Endothelial cell of umbilical vein (primary cell): ENCODE measurements around the gene PPEF1. TPM values are rescaled to one million over a fixed set of nuclear protein-coding genes. Genes with fewer than 3 reads are reported as not detected.

Source experiments
- BruUV-seq: library from RNA; stranded (reverse); fragments of 400-500 nt; replicated peaks from 2 replicates; lab custom pipeline; 2021; lab: Mats Ljungman, UMichigan
- CTCF ChIA-PET: fragments of 300-600, 350-600 bp; sonication (Branson Sonifier 250); formaldehyde crosslinking; loops from one replicate; lab custom pipeline; 2021; ENCODE audit warnings: antibody characterized with exemption, inconsistent platforms; lab: Charles Lee
- POLR2A ChIA-PET: fragments of 300-600, 350-600 bp; sonication (Branson Sonifier 250); formaldehyde crosslinking; loops from one replicate; lab custom pipeline; 2021; ENCODE audit warnings: antibody characterized with exemption, inconsistent platforms; lab: Charles Lee
- DNase-seq: peaks from one replicate; pipeline ENCODE4 v3.0.0-alpha.2; 2011; ENCODE audit warnings: low read depth, low spot score
- FAIRE-seq: peaks from 2 replicates; lab custom pipeline; 2011; peaks lifted over from hg19 to GRCh38; lab: Jason Lieb, UNC
- H2AFZ ChIP-seq: 2 replicates; pipeline ENCODE4 v1.6.0; 2012; ENCODE audit warnings: low read depth, low read length, control low read depth, inconsistent platforms
- H3K27ac ChIP-seq: 2 replicates; pipeline ENCODE4 v1.5.1; 2011; ENCODE audit warnings: low read depth, mild to moderate bottlenecking, control low read depth, low read length, moderate library complexity; ENCODE audit not compliant: insufficient read depth
- H3K27me3 ChIP-seq, 2 experiments: 2 replicates each; pipeline versions ENCODE4 v1.6.0 to v1.6.1; 2011; ENCODE audit warnings: low read length in 2 of 2, mixed read lengths in 1 of 2; ENCODE audit not compliant: control insufficient read depth in 2 of 2, insufficient read depth in 2 of 2
- H3K36me3 ChIP-seq, 2 experiments: 2 replicates in 1 of 2; 3 replicates in 1 of 2; pipeline ENCODE4 v1.5.1; 2011; ENCODE audit warnings: low read length in 2 of 2, mild to moderate bottlenecking in 1 of 2, moderate library complexity in 1 of 2; ENCODE audit not compliant: control insufficient read depth in 2 of 2, insufficient read depth in 2 of 2; ENCODE audit errors: extremely low read depth in 1 of 2
- H3K4me1 ChIP-seq: 3 replicates; pipeline ENCODE4 v1.5.1; 2011; ENCODE audit warnings: mild to moderate bottlenecking, low read length; ENCODE audit not compliant: control insufficient read depth, insufficient read depth; ENCODE audit errors: extremely low read depth
- H3K4me2 ChIP-seq: 2 replicates; pipeline ENCODE4 v1.6.1; 2011; ENCODE audit warnings: low read length, control low read depth, mixed read lengths; ENCODE audit not compliant: insufficient read depth
- H3K4me3 ChIP-seq, 3 experiments: fragments of 200-600 bp in 1 of 3; sonication (generic), shearing (Covaris generic) in 1 of 3; replicated peaks in 1 of 3; 2 replicates each; pipeline ENCODE4 v1.5.1; 2011 to 2016; ENCODE audit warnings: control low read depth in 3 of 3, low read length in 3 of 3, mild to moderate bottlenecking in 2 of 3, inconsistent platforms in 1 of 3, low read depth in 1 of 3, moderate library complexity in 1 of 3; ENCODE audit not compliant: insufficient read depth in 1 of 3
- H3K79me2 ChIP-seq: 2 replicates; pipeline ENCODE4 v1.6.0; 2012; ENCODE audit warnings: low read length, inconsistent platforms; ENCODE audit not compliant: control insufficient read depth, insufficient read depth
- H3K9ac ChIP-seq: replicated peaks from 2 replicates; pipeline ENCODE3; 2011; ENCODE audit warnings: low read length, control low read depth; ENCODE audit not compliant: insufficient read depth; ENCODE audit errors: extremely low read depth
- H3K9me1 ChIP-seq: replicated peaks from 3 replicates; pipeline ENCODE4 v1.6.0; 2011; ENCODE audit warnings: mild to moderate bottlenecking, low read length; ENCODE audit not compliant: control insufficient read depth, insufficient read depth; ENCODE audit errors: extremely low read depth
- H3K9me3 ChIP-seq: replicated peaks from 2 replicates; pipeline ENCODE4 v1.5.1; 2012; ENCODE audit warnings: low read length, inconsistent platforms; ENCODE audit not compliant: control insufficient read depth, insufficient read depth
- H4K20me1 ChIP-seq: replicated peaks from 2 replicates; pipeline ENCODE3; 2011; ENCODE audit warnings: mild to moderate bottlenecking, low read length; ENCODE audit not compliant: control insufficient read depth, insufficient read depth; ENCODE audit errors: extremely low read depth
- EZH2 ChIP-seq: IDR thresholded peaks from 2 replicates; pipeline ENCODE4 v1.6.1; 2012; ENCODE audit warnings: borderline replicate concordance, low read depth, mild to moderate bottlenecking, moderate library complexity, low read length, inconsistent platforms; ENCODE audit not compliant: severe bottlenecking
- FOS ChIP-seq: IDR thresholded peaks from 2 replicates; pipeline ENCODE4 v1.6.1; 2011; ENCODE audit warnings: mild to moderate bottlenecking, low read length, moderate library complexity, borderline replicate concordance; ENCODE audit not compliant: insufficient read depth
- GATA2 ChIP-seq: IDR thresholded peaks from 2 replicates; pipeline ENCODE4 v1.7.0; 2011; ENCODE audit warnings: low read depth, mild to moderate bottlenecking, moderate library complexity, mixed read lengths, low read length; ENCODE audit not compliant: insufficient read length, insufficient read depth
- JUN ChIP-seq: IDR thresholded peaks from 2 replicates; pipeline ENCODE4 v1.6.1; 2011; ENCODE audit warnings: borderline replicate concordance, low read depth; ENCODE audit not compliant: insufficient read length, insufficient read depth
- MYC ChIP-seq: IDR thresholded peaks from one replicate; pipeline ENCODE4 v1.6.1; 2011; ENCODE audit warnings: mild to moderate bottlenecking, low read depth, low read length
- POLR2A ChIP-seq: IDR thresholded peaks from 2 replicates; pipeline ENCODE4 v1.6.1; 2012; ENCODE audit warnings: low read depth, mild to moderate bottlenecking, control low read depth, low read length
- POLR2AphosphoS5 ChIP-seq: IDR thresholded peaks from 2 replicates; pipeline ENCODE4 v1.6.1; 2012; ENCODE audit warnings: low read depth, mild to moderate bottlenecking, control low read depth, low read length, moderate library complexity; ENCODE audit not compliant: insufficient read depth
- dilution Hi-C: fragments of 300-500 bp; cut with MboI; formaldehyde crosslinking; loops from one replicate; pipeline ENCODE4 v1.15.0; 2019; ENCODE audit warnings: low sequenced_read_pairs; ENCODE audit not compliant: extremely low pct_ligation_motif_present
- intact Hi-C: fragments of 100-400 bp; cut with micrococcal nuclease; formaldehyde crosslinking; loops from one replicate; pipeline ENCODE4 v1.10.0; 2022
- polyA plus RNA-seq, 4 experiments: library from polyadenylated mRNA; depleted of rRNA in 3 of 4; stranded (reverse) in 3 of 4; unstranded in 1 of 4; fragments of >200 nt; gene quantifications; 2 replicates each; pipeline versions ENCODE4 v1.2.1 to v1.2.3, GENCODE V29; 2011 to 2012; ENCODE audit warnings: missing spikeins in 1 of 4
- total RNA-seq: library from RNA; stranded (reverse); gene quantifications from 2 replicates; pipeline ENCODE4 v1.2.3, GENCODE V29; 2021
- TF ChIP-seq, protein P1 (sequence below), 2 donors: IDR thresholded peaks; 1 replicate in 1 of 2; 2 replicates in 1 of 2; pipeline ENCODE4 v1.5.1; 2011; ENCODE audit warnings: low read length in 2 of 2, mild to moderate bottlenecking in 2 of 2, moderate library complexity in 2 of 2, control low read depth in 1 of 2, inconsistent platforms in 1 of 2, low read depth in 1 of 2; ENCODE audit not compliant: insufficient read depth in 1 of 2; ENCODE audit errors: extremely low read depth in 1 of 2
- TF ChIP-seq, protein P2 (sequence below): IDR thresholded peaks from 2 replicates; pipeline ENCODE4 v1.6.1; 2011; ENCODE audit not compliant: insufficient read depth, insufficient read length

PPEF1 gene
- total and polyA plus RNA-seq, 2 donors (not counting 3 experiments of a cell fraction or from before 2014, with no cell fraction given): not detected

DNA sequence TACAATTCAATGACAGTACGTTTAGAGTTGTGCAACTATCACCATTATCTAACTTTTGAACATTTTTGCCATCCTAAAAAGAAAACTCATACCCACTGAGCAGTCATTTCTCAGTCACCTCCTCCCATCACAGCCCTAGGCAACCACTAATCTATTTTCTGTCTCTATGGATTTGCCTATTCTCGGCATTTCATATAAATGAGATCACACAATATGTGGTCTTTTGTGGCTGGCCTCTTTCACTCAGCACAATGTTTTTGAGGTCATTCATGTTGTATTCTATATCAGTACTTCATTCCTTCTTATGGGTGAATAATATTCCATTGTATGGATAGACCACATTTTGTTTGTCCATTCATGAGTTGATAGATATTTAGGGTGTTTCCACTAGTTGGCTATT lies 103.0 kb downstream of the PPEF1 start:
- BruUV-seq: no TSS peak
- POLR2A ChIA-PET: no interaction called here
- DNase-seq: no peak

More for the DNA sequence above, 103.0 kb downstream of the PPEF1 start:
- H3K9ac ChIP-seq: no peak overlapping the region
- CTCF ChIA-PET: no interaction called here
- H3K79me2 ChIP-seq: no peaks in the 10 kb centered on the region
- H3K36me3 ChIP-seq: no peaks in the 10 kb centered on the region
- dilution Hi-C loops (no loop called here), intact Hi-C loops (no loop called here)
- no peaks in the 10 kb centered on the region for H3K9me3 ChIP-seq
- H2AFZ ChIP-seq: no peak overlapping the region
- no peaks in the 10 kb centered on the region for H4K20me1 ChIP-seq
- H3K27ac ChIP-seq: no peak overlapping the region
- no peak for FAIRE-seq
- TF ChIP-seq, protein P1, sequence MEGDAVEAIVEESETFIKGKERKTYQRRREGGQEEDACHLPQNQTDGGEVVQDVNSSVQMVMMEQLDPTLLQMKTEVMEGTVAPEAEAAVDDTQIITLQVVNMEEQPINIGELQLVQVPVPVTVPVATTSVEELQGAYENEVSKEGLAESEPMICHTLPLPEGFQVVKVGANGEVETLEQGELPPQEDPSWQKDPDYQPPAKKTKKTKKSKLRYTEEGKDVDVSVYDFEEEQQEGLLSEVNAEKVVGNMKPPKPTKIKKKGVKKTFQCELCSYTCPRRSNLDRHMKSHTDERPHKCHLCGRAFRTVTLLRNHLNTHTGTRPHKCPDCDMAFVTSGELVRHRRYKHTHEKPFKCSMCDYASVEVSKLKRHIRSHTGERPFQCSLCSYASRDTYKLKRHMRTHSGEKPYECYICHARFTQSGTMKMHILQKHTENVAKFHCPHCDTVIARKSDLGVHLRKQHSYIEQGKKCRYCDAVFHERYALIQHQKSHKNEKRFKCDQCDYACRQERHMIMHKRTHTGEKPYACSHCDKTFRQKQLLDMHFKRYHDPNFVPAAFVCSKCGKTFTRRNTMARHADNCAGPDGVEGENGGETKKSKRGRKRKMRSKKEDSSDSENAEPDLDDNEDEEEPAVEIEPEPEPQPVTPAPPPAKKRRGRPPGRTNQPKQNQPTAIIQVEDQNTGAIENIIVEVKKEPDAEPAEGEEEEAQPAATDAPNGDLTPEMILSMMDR (IDR thresholded peaks at IDR 0.05; ENCODE audit: extremely low read depth in 1 of 2, insufficient read depth in 1 of 2, low read depth in 1 of 2, low read length in 2 of 2): no peak
- TF ChIP-seq JUN (no peak), MYC (no peak), EZH2 (no peak), FOS (no peak), POLR2A (no peak), POLR2AphosphoS5 (no peak), GATA2 (no peak)
- TF ChIP-seq, protein P2, sequence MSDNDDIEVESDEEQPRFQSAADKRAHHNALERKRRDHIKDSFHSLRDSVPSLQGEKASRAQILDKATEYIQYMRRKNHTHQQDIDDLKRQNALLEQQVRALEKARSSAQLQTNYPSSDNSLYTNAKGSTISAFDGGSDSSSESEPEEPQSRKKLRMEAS: no peak
- H3K4me3 ChIP-seq: no peak overlapping the region
- H3K27me3 ChIP-seq: no peaks in the 10 kb centered on the region
- H3K9me1 ChIP-seq: no peaks in the 10 kb centered on the region
- no peak overlapping the region for H3K4me2 ChIP-seq
- no peaks in the 10 kb centered on the region for H3K4me1 ChIP-seq
